ENCODE measurements around the gene CEP126.
A peak's percentile ranks its signal among the peaks of the same experiment; 100 is the strongest.

Gene CEP126

GRCh38 chr11:102026959-102027358 lies 112.1 kb downstream of the CEP126 start:
- DNase-seq (ENCODE audit: insufficient read length): no peak
- no peak for TF ChIP-seq TAF1 (IDR thresholded peaks at IDR 0.05; ENCODE audit: borderline replicate concordance, low read depth, low read length)
- TF ChIP-seq POLR2AphosphoS5 (IDR thresholded peaks at IDR 0.05; ENCODE audit: low read depth, low read length): no peak
- no peak for TF ChIP-seq POLR2A (IDR thresholded peaks at IDR 0.05; ENCODE audit: low read depth, low read length)
- FAIRE-seq: no peak

GRCh38 chr11:102036757-102037156 lies 121.9 kb downstream of the CEP126 start:
- no peak for TF ChIP-seq POLR2A (IDR thresholded peaks at IDR 0.05; ENCODE audit: low read depth, low read length)
- TF ChIP-seq TAF1 (IDR thresholded peaks at IDR 0.05; ENCODE audit: borderline replicate concordance, low read depth, low read length): no peak
- TF ChIP-seq POLR2AphosphoS5 (IDR thresholded peaks at IDR 0.05; ENCODE audit: low read depth, low read length): no peak
- DNase-seq (ENCODE audit: insufficient read length): no peak
- no peak for FAIRE-seq

GRCh38 chr11:102046841-102047240 lies 132.0 kb downstream of the CEP126 start:
- no peak for TF ChIP-seq POLR2AphosphoS5 (IDR thresholded peaks at IDR 0.05; ENCODE audit: low read depth, low read length)
- no peak for TF ChIP-seq TAF1 (IDR thresholded peaks at IDR 0.05; ENCODE audit: borderline replicate concordance, low read depth, low read length)
- no peak for TF ChIP-seq POLR2A (IDR thresholded peaks at IDR 0.05; ENCODE audit: low read depth, low read length)
- FAIRE-seq (no peak), DNase-seq (ENCODE audit: insufficient read length) (no peak)

GRCh38 chr11:102047305-102047924 lies 132.6 kb downstream of the CEP126 start, which contains the start of gene CFAP300:
TSS of gene CFAP300 (plus strand) at chr11:102047437. CDS start at chr11:102047471, 34 bp downstream.
- DNase-seq (ENCODE audit: insufficient read length) (peak; percentile 19), FAIRE-seq (no peak)

More at GRCh38 chr11:102047305-102047924, 132.6 kb downstream of the CEP126 start, which contains the start of gene CFAP300:
- no peak for TF ChIP-seq POLR2AphosphoS5 (IDR thresholded peaks at IDR 0.05; ENCODE audit: low read depth, low read length)
- TF ChIP-seq TAF1 (IDR thresholded peaks at IDR 0.05; ENCODE audit: borderline replicate concordance, low read depth, low read length): no peak

Measured in GM12892 (cell line).